HG03045 (cell line): ENCODE measurements around the gene TMEM106C.

Experiments
- ATAC-seq: cut with Tn5 transposase; IDR thresholded peaks from one replicate; pipeline ENCODE4 v1.9.1; 2021; ENCODE audit warnings: mild to moderate bottlenecking, moderate library complexity; ENCODE audit not compliant: unreplicated experiment

Gene TMEM106C

DNA sequence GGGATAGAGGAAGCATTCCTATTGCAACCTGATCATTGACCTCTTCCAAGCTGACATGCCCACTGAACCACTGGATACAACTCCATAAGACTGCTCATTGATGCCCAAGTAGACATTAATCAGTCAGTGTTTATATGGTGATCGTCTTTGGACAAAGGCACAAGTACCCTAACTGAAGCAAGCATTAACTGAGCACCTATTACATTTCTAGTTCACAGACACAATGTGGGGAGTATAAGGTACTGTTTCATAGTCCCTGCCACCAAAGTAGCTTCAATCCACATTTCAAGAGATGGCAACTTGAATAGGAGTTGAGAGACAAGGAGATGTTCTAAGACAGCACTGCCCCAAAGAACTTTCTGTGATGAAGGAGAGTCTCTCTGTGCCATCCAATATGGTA is 51.7 kb downstream of the TMEM106C start:
- no peak for ATAC-seq

DNA sequence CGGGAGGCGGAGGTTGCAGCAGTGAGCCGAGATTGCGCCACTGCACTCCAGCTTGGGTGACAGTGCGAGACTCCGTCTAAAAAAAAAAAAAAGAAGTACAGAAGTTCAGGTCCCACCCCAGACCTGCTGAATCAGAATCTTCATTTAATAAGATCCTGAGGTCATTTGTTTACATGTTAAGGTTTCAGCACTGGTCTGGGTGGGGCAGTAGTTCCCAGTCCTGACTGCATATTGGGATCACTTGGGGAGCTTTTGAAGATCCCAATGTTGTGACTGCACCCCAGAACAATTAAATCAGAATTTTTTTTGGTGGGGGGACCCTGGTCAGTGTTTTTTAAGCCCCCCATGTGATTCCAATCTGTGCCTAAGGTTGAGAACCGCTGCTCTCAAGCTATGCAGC is 52.6 kb downstream of the TMEM106C start:
- ATAC-seq: no peak

GRCh38 chr12:48016373-48017020 is 53.1 kb downstream of the TMEM106C start:
- no peak for ATAC-seq

DNA sequence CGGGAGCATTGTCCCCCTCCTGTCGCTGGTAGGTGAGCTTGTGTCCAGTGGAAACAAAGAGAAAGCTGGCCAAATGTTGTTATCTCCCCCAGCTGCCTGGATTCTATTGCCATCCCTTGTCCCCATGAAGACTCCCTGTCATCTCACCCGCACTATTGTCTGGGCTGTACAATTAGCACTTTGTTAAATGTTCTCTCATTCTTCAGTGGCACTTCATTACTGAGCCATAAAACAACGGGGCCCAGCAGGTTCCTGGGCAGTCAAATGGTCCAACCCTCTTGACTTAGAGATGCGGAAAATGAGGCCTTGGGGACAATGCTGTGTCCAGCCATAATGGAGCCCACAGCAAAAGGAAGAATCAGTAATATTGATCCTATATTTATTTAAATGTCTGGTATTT is 54.1 kb downstream of the TMEM106C start:
- no peak for ATAC-seq

DNA sequence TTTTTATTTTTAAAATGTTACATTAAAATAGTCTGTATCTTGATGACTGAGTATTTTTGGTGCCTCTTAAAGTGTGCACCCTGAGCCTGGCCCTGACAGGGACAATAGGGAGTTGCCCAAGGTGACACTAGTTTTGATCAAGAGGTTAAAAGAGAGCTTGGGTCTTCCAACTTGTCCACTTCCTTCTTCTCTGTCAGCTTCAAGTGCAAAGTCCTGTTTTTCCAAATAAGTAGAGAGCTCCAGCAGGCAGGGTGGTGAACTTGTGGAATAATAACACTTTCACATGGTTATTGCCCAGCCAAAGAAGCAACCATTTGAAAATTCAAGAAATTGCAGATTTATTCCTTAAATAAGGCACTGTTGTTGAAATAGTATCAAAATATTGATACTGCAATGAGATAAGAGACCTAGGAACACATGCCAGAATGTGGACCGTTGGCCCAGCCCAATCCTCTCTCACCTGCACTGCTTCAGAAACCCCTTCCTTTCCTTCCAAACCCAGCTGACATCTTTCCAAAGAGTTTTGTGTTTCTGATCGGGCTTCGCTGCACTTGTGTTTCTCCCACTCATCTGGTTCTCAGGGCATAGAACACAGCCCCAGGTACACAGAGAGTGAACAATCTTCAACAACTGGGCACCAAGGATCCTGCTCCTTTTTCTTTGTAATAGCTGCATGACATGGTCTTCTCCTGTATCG is 54.7 kb downstream of the TMEM106C start:
- no peak for ATAC-seq
